Esophagus muscularis mucosa (tissue), 4 donors: Measurements from ENCODE around the gene AHI1. TPM values are rescaled to one million over a fixed set of nuclear protein-coding genes. Genes with fewer than 3 reads are reported as not detected.

Source experiments
- DNase-seq: peaks from one replicate; pipeline ENCODE4 v3.0.0-alpha.2; 2017; ENCODE audit errors: extremely low spot score
- H3K27ac ChIP-seq, 4 donors: fragments of 200-600 bp; sonication (generic); replicated peaks in 1 of 4; 1 replicate in 3 of 4; 2 replicates in 1 of 4; pipeline ENCODE4 v1.5.1; 2016 to 2019; ENCODE audit warnings: mild to moderate bottlenecking in 1 of 4
- H3K27me3 ChIP-seq, 4 donors: fragments of 200-600 bp; sonication (generic); one replicate each; pipeline versions ENCODE4 v1.5.1 to v1.6.0; 2016 to 2019
- H3K36me3 ChIP-seq, 4 donors: fragments of 200-600 bp; sonication (generic); one replicate each; pipeline ENCODE4 v1.5.1; 2016 to 2019
- H3K4me1 ChIP-seq, 4 donors: fragments of 200-600 bp; sonication (generic); one replicate each; pipeline ENCODE4 v1.5.1; 2016 to 2019
- H3K4me3 ChIP-seq, 4 donors: fragments of 200-600 bp; sonication (generic); 1 replicate in 2 of 4; 2 replicates in 2 of 4; pipeline ENCODE4 v1.5.1; 2016 to 2019; ENCODE audit warnings: mild to moderate bottlenecking in 4 of 4, moderate library complexity in 1 of 4
- H3K9me3 ChIP-seq, 4 donors: fragments of 200-600 bp; sonication (generic); 1 replicate in 3 of 4; 2 replicates in 1 of 4; pipeline ENCODE4 v1.5.1; 2016 to 2019
- EP300 ChIP-seq: sonication (generic); formaldehyde crosslinking; IDR thresholded peaks from one replicate; pipeline ENCODE4 v1.6.1; 2017; ENCODE audit warnings: antibody characterized with exemption
- POLR2A ChIP-seq: fragments of 450-650 bp; IDR thresholded peaks from one replicate; pipeline ENCODE4 v1.6.1; 2017; ENCODE audit warnings: antibody characterized with exemption, moderate library complexity, mild to moderate bottlenecking, low read depth
- POLR2AphosphoS5 ChIP-seq, 2 donors: sonication (generic); formaldehyde crosslinking; IDR thresholded peaks; one replicate each; pipeline ENCODE4 v1.6.1; 2017; ENCODE audit warnings: antibody characterized with exemption in 2 of 2
- WGBS: methylation state at CpG from one replicate; pipeline ENCODE4 v1.1.5; 2018; 5-methylcytosine and 5-hydroxymethylcytosine counted together
- intact Hi-C: fragments of 100-400 bp; cut with DNase I; formaldehyde crosslinking; loops from one replicate; pipeline ENCODE4 v1.15.1; 2023
- total RNA-seq, 4 donors: library from RNA; depleted of rRNA; stranded (reverse); fragments of >200 nt; gene quantifications; one replicate each; pipeline versions ENCODE4 v1.1.0 to v1.2.1, GENCODE V29; 2016
- TF ChIP-seq, protein P1 (sequence below), 3 experiments: fragments of 200-600 bp in 2 of 3; fragments of 450-650 bp in 1 of 3; sonication (generic) in 2 of 3; IDR thresholded peaks; one replicate each; pipeline ENCODE4 v1.5.1; 2017 to 2019; ENCODE audit warnings: antibody characterized with exemption in 3 of 3, mild to moderate bottlenecking in 2 of 3, moderate library complexity in 1 of 3

AHI1 gene
- total RNA-seq, 4 donors from 2014 or later, result 11.4 to 28.7 (median 16.2) TPM

GRCh38 chr6:135304883-135305282 lies 192.7 kb downstream of the AHI1 start:
- Histone ChIP-seq H3K36me3 (peaks cover 0 to 31% (median 0%) of the 10 kb centered on the region in 4 donors), H3K9me3 (no peaks in the 10 kb centered on the region), H3K27me3 (no peaks in the 10 kb centered on the region), H3K4me3 (no peak overlapping the region), H3K27ac (no peak overlapping the region), H3K4me1 (no peaks in the 10 kb centered on the region)
- TF ChIP-seq, protein P1, sequence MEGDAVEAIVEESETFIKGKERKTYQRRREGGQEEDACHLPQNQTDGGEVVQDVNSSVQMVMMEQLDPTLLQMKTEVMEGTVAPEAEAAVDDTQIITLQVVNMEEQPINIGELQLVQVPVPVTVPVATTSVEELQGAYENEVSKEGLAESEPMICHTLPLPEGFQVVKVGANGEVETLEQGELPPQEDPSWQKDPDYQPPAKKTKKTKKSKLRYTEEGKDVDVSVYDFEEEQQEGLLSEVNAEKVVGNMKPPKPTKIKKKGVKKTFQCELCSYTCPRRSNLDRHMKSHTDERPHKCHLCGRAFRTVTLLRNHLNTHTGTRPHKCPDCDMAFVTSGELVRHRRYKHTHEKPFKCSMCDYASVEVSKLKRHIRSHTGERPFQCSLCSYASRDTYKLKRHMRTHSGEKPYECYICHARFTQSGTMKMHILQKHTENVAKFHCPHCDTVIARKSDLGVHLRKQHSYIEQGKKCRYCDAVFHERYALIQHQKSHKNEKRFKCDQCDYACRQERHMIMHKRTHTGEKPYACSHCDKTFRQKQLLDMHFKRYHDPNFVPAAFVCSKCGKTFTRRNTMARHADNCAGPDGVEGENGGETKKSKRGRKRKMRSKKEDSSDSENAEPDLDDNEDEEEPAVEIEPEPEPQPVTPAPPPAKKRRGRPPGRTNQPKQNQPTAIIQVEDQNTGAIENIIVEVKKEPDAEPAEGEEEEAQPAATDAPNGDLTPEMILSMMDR (IDR thresholded peaks at IDR 0.05), result no peak
- no peak for TF ChIP-seq POLR2A
- TF ChIP-seq EP300, result no peak
- intact Hi-C loops, result no loop called here
- 95% methylated on average over 4 of the region's 4 CpGs for WGBS
- no peak for DNase-seq

GRCh38 chr6:135301304-135301703 lies 196.2 kb downstream of the AHI1 start:
- Histone ChIP-seq H3K4me3 (no peak overlapping the region), H3K4me1 (no peaks in the 10 kb centered on the region), H3K9me3 (no peaks in the 10 kb centered on the region), H3K27me3 (no peaks in the 10 kb centered on the region), H3K36me3 (peaks cover 0 to 21% (median 7%) of the 10 kb centered on the region in 4 donors), H3K27ac (no peak overlapping the region)
- intact Hi-C loops, result no loop called here
- TF ChIP-seq, protein P1 (IDR thresholded peaks at IDR 0.05), result no peak
- TF ChIP-seq POLR2AphosphoS5 (IDR thresholded peaks at IDR 0.05) (no peak), POLR2A (no peak), EP300 (no peak)
- DNase-seq, result no peak

DNA sequence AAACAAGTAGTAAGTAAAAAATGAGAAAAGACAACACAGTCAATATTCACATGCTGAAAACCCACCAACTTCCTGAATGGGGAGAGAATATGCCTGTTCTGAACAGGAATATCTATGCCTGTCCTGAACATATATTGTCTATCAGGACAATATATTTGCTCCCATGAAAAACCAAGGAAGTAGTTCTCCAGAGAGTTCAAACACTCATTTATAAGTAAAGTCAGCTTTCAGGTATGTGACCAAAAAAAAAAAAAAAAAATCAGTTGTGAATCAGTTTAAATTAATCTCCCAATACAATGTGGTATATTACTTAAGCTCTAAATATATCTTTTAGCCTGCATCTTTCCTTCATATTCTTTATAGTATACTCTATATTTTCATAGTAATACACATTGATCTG lies 197.0 kb downstream of the AHI1 start:
- Histone ChIP-seq H3K4me3 (no peak overlapping the region), H3K27ac (no peak overlapping the region), H3K9me3 (peaks cover 0 to 2% (median 0%) of the 10 kb centered on the region in 4 donors), H3K36me3 (peaks cover 0 to 26% (median 9%) of the 10 kb centered on the region in 4 donors), H3K4me1 (no peaks in the 10 kb centered on the region), H3K27me3 (no peaks in the 10 kb centered on the region)
- no peak for TF ChIP-seq POLR2A
- no peak for TF ChIP-seq EP300
- TF ChIP-seq, protein P1 (IDR thresholded peaks at IDR 0.05), result no peak
- TF ChIP-seq POLR2AphosphoS5 (IDR thresholded peaks at IDR 0.05), result no peak
- intact Hi-C loops, result no loop called here
- DNase-seq, result no peak

DNA sequence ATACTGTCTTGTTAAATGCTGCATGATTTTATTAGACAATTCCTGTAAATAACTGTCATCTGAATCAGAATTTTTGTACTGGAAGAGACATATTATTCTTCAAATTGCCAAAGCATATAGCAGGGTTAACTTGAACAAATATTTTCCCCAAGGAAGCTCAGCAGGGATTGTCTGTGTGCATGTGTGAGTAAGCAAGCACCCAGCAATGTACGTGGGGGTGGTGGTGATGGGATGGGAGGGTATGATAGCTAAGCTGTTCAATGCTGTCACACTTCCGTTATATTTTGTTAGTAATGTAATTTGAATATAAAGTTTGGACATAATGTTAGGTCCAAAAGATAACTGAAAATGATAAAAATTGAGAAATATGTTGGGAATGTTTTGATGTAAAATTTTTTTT lies 198.3 kb downstream of the AHI1 start:
- Histone ChIP-seq H3K4me1 (no peaks in the 10 kb centered on the region), H3K27me3 (no peaks in the 10 kb centered on the region), H3K27ac (no peak overlapping the region), H3K36me3 (peaks cover 0 to 27% (median 10%) of the 10 kb centered on the region in 4 donors), H3K4me3 (no peak overlapping the region), H3K9me3 (peaks cover 0 to 7% (median 0%) of the 10 kb centered on the region in 4 donors)
- no peak for DNase-seq
- WGBS, result 76% methylated on average over 2 of the region's 2 CpGs
- TF ChIP-seq POLR2AphosphoS5 (IDR thresholded peaks at IDR 0.05), result no peak
- TF ChIP-seq, protein P1 (IDR thresholded peaks at IDR 0.05), result no peak
- no peak for TF ChIP-seq EP300
- TF ChIP-seq POLR2A, result no peak
- intact Hi-C loops, result no loop called here

DNA sequence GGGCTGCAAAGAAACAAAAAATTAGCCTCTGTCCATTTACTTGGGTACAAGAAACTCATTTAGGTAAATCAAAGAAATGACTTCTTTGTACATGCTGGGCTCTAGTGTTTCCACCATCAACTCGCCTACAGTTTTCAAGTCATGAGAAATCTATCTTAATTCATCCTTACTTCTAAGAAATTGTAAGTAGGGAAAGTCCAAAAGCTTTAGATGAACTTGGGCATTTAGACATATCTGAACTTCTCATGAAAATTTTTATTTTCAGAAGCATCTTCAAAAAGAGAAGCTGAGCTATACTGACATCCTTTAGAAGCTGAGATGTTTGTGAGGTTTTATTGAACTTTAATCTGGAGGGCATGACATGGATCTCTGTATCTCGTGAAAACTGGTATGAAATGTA lies 199.1 kb downstream of the AHI1 start:
- Histone ChIP-seq H3K27ac (no peak overlapping the region), H3K4me1 (no peaks in the 10 kb centered on the region), H3K9me3 (peaks cover 0 to 7% (median 0%) of the 10 kb centered on the region in 4 donors), H3K27me3 (no peaks in the 10 kb centered on the region), H3K4me3 (no peak overlapping the region), H3K36me3 (peaks cover 0 to 28% (median 10%) of the 10 kb centered on the region in 4 donors)
- 94% methylated on average over 2 of the region's 2 CpGs for WGBS
- TF ChIP-seq EP300 (no peak), POLR2A (no peak), POLR2AphosphoS5 (IDR thresholded peaks at IDR 0.05) (no peak)
- TF ChIP-seq, protein P1 (IDR thresholded peaks at IDR 0.05), result no peak
- DNase-seq, result no peak
- intact Hi-C loops, result no loop called here
